Suprapubic skin (tissue), 4 donors: Measurements from ENCODE around the gene CCDC88C.

ENCODE experiments used
- CTCF ChIP-seq, 2 donors: fragments of 200-600 bp in 1 of 2; fragments of 450-650 bp in 1 of 2; sonication (generic) in 1 of 2; IDR thresholded peaks; one replicate each; pipeline ENCODE4 v1.5.1; 2016 to 2019; ENCODE audit warnings: antibody characterized with exemption in 2 of 2, mild to moderate bottlenecking in 1 of 2, moderate library complexity in 1 of 2
- POLR2A ChIP-seq, 2 donors: fragments of 450-650 bp; IDR thresholded peaks; one replicate each; pipeline ENCODE4 v1.6.1; 2017; ENCODE audit warnings: antibody characterized with exemption in 2 of 2, mild to moderate bottlenecking in 2 of 2, moderate library complexity in 2 of 2
- POLR2AphosphoS5 ChIP-seq, 3 donors: sonication (generic); formaldehyde crosslinking; IDR thresholded peaks; one replicate each; pipeline ENCODE4 v1.6.1; 2017; ENCODE audit warnings: antibody characterized with exemption in 3 of 3

- TF ChIP-seq CTCF (IDR thresholded peaks at IDR 0.05) (no peak), POLR2A (IDR thresholded peaks at IDR 0.05) (no peak), POLR2AphosphoS5 (IDR thresholded peaks at IDR 0.05) (no peak)
These were observed 24.9 kb downstream of the CCDC88C start for GRCh38 chr14:91392623-91393303.
